ENCODE data around the gene SGMS1. TPM values are rescaled to one million over a fixed set of nuclear protein-coding genes. Genes with fewer than 3 reads are reported as not detected.
"Not testable (repeated sequence)": the region's sequence is repeated elsewhere in the genome, so short reads cannot be mapped to it uniquely, and the experiment has no call there.

Gene SGMS1
- total and polyA plus RNA-seq, 4 donors = 15.8 to 142 (median 41.3) TPM

- no peak for ATAC-seq (ENCODE audit: insufficient read depth, low FRiP score)
- no peak for TF ChIP-seq CTCF (IDR thresholded peaks at IDR 0.05; ENCODE audit: control extremely low read depth, extremely low read depth)
- Histone ChIP-seq H3K27me3 (ENCODE audit: control insufficient read depth in 3 of 3, insufficient read depth in 3 of 3, low read length in 2 of 3) (no peaks in the 10 kb centered on the region), H3K4me3 (no peak overlapping the region), H3K4me1 (ENCODE audit: control insufficient read depth in 5 of 5, insufficient read depth in 5 of 5, low read length in 5 of 5) (peaks cover 5 to 41% (median 13%) of the 10 kb centered on the region in 5 donors), H3K27ac (ENCODE audit: low read depth in 1 of 2, low read length in 1 of 2) (no peak overlapping the region), H3K36me3 (ENCODE audit: control insufficient read depth in 4 of 4, insufficient read depth in 4 of 4, low read length in 4 of 4) (no peaks in the 10 kb centered on the region), H3K9me3 (ENCODE audit: control insufficient read depth in 4 of 4, insufficient read depth in 3 of 4, low read length in 3 of 4) (peaks cover 0 to 4% (median 0%) of the 10 kb centered on the region in 4 donors), H3K9ac (ENCODE audit: insufficient read depth in 1 of 2, low read length in 2 of 2) (no peak overlapping the region)
- WGBS, 2 donors = 51 to 82% methylated on average over 1 of the region's 1 CpG
- peak in 2 of 3 donors; percentile 41 to 55 for DNase-seq
Measured at GRCh38 chr10:50358925-50359687, 264.6 kb downstream of the SGMS1 start.

- Histone ChIP-seq H3K27me3 (ENCODE audit: control insufficient read depth in 3 of 3, insufficient read depth in 3 of 3, low read length in 2 of 3) (no peaks in the 10 kb centered on the region), H3K36me3 (ENCODE audit: control insufficient read depth in 4 of 4, insufficient read depth in 4 of 4, low read length in 4 of 4) (no peaks in the 10 kb centered on the region), H3K9ac (ENCODE audit: insufficient read depth in 1 of 2, low read length in 2 of 2) (no peak overlapping the region), H3K27ac (ENCODE audit: low read depth in 1 of 2, low read length in 1 of 2) (no peak overlapping the region), H3K4me1 (ENCODE audit: control insufficient read depth in 5 of 5, insufficient read depth in 5 of 5, low read length in 5 of 5) (peaks cover 5 to 41% (median 13%) of the 10 kb centered on the region in 5 donors), H3K4me3 (no peak overlapping the region), H3K9me3 (ENCODE audit: control insufficient read depth in 4 of 4, insufficient read depth in 3 of 4, low read length in 3 of 4) (peaks cover 0 to 4% (median 0%) of the 10 kb centered on the region in 4 donors)
- no peak for DNase-seq
- TF ChIP-seq CTCF (IDR thresholded peaks at IDR 0.05; ENCODE audit: control extremely low read depth, extremely low read depth) = no peak
- no peak for ATAC-seq (ENCODE audit: insufficient read depth, low FRiP score)
- WGBS, 2 donors = 64 to 78% methylated on average over 2 of the region's 2 CpGs
Measured at GRCh38 chr10:50358411-50358810, 265.3 kb downstream of the SGMS1 start.

- ATAC-seq (ENCODE audit: insufficient read depth, low FRiP score); H3K36me3 ChIP-seq (ENCODE audit: control insufficient read depth in 4 of 4, insufficient read depth in 4 of 4, low read length in 4 of 4); H3K9ac ChIP-seq (ENCODE audit: insufficient read depth in 1 of 2, low read length in 2 of 2); H3K9me3 ChIP-seq (ENCODE audit: control insufficient read depth in 4 of 4, insufficient read depth in 3 of 4, low read length in 3 of 4); DNase-seq; H3K27me3 ChIP-seq (ENCODE audit: control insufficient read depth in 3 of 3, insufficient read depth in 3 of 3, low read length in 2 of 3); H3K4me3 ChIP-seq; H3K27ac ChIP-seq (ENCODE audit: low read depth in 1 of 2, low read length in 1 of 2): not testable (repeated sequence)
- peaks cover 4 to 34% (median 13%) of the 10 kb centered on the region in 5 donors for H3K4me1 ChIP-seq (ENCODE audit: control insufficient read depth in 5 of 5, insufficient read depth in 5 of 5, low read length in 5 of 5)
- 64 to 80% methylated on average over 1 of the region's 1 CpG for WGBS, 2 donors
Measured at GRCh38 chr10:50356481-50356832, 267.3 kb downstream of the SGMS1 start.

GRCh38 chr10:50355693-50356480 lies 267.9 kb downstream of the SGMS1 start:
- H3K27ac ChIP-seq (ENCODE audit: low read depth in 1 of 2, low read length in 1 of 2) = peak overlapping the region in 1 of 2 donors; percentile 5
- H3K4me3 ChIP-seq; H3K9ac ChIP-seq (ENCODE audit: insufficient read depth in 1 of 2, low read length in 2 of 2); DNase-seq; H3K36me3 ChIP-seq (ENCODE audit: control insufficient read depth in 4 of 4, insufficient read depth in 4 of 4, low read length in 4 of 4); ATAC-seq (ENCODE audit: insufficient read depth, low FRiP score); H3K27me3 ChIP-seq (ENCODE audit: control insufficient read depth in 3 of 3, insufficient read depth in 3 of 3, low read length in 2 of 3); H3K9me3 ChIP-seq (ENCODE audit: control insufficient read depth in 4 of 4, insufficient read depth in 3 of 4, low read length in 3 of 4): not testable (repeated sequence)
- 91 to 93% methylated on average over 30 to 33 of the region's 33 CpGs for WGBS, 2 donors
- H3K4me1 ChIP-seq (ENCODE audit: control insufficient read depth in 5 of 5, insufficient read depth in 5 of 5, low read length in 5 of 5) = peaks cover under 1 to 29% (median 11%) of the 10 kb centered on the region in 5 donors

All from lung (tissue), 12 donors.